B cell (primary cell): ENCODE results near the gene PHLPP2. TPM values are rescaled to one million over a fixed set of nuclear protein-coding genes. Genes with fewer than 3 reads are reported as not detected.

Experiments used
- ATAC-seq: fragments of 200-7000 bp; cut with Tn5 transposase; one replicate; pipeline ENCODE4 v1.10.0; 2021; ENCODE audit warnings: low read depth, mild to moderate bottlenecking, moderate number of reproducible peaks, moderate library complexity
- CTCF ChIA-PET: fragments of 350-600 bp; sonication (Branson Sonifier 250); formaldehyde crosslinking; loops from one replicate; lab custom pipeline; 2021; ENCODE audit warnings: antibody characterized with exemption, inconsistent platforms; lab: Charles Lee
- POLR2A ChIA-PET: fragments of 350-600 bp; sonication (Branson Sonifier 250); formaldehyde crosslinking; loops from one replicate; lab custom pipeline; 2021; ENCODE audit warnings: antibody characterized with exemption; lab: Charles Lee
- DNase-seq: peaks from one replicate; pipeline ENCODE4 v3.0.0; 2013
- H2AFZ ChIP-seq: 2 replicates; pipeline ENCODE4 v1.6.1; 2012; ENCODE audit warnings: mild to moderate bottlenecking, low read depth, low read length; ENCODE audit not compliant: insufficient read depth, poor library complexity, severe bottlenecking
- H3K27ac ChIP-seq, 2 donors: 1 replicate in 1 of 2; 2 replicates in 1 of 2; pipeline ENCODE4 v1.5.1; 2012 to 2013; ENCODE audit warnings: low read length in 2 of 2, mild to moderate bottlenecking in 2 of 2, moderate library complexity in 1 of 2
- H3K27me3 ChIP-seq, 4 experiments: fragments of 200-600 bp in 1 of 4; sonication (generic) in 1 of 4; replicated peaks in 1 of 4; 1 replicate in 2 of 4; 2 replicates in 2 of 4; pipeline versions ENCODE4 v1.6.1 to v1.7.0; 2013 to 2016; ENCODE audit warnings: low read length in 3 of 4, mild to moderate bottlenecking in 2 of 4, mixed read lengths in 1 of 4, moderate library complexity in 1 of 4; ENCODE audit not compliant: insufficient read depth in 4 of 4, control insufficient read depth in 3 of 4; ENCODE audit errors: control extremely low read depth in 1 of 4
- H3K36me3 ChIP-seq, 2 experiments: replicated peaks in 1 of 2; 1 replicate in 1 of 2; 2 replicates in 1 of 2; pipeline versions ENCODE4 v1.6.1 to v1.7.1; 2013; ENCODE audit warnings: low read length in 1 of 2; ENCODE audit not compliant: insufficient read depth in 2 of 2, control insufficient read depth in 1 of 2; ENCODE audit errors: control extremely low read depth in 1 of 2, extremely low read depth in 1 of 2
- H3K4me1 ChIP-seq, 2 donors: fragments of 200-600 bp in 1 of 2; sonication (generic) in 1 of 2; 1 replicate in 1 of 2; 2 replicates in 1 of 2; pipeline versions ENCODE4 v1.5.1 to v1.6.1; 2013 to 2017; ENCODE audit warnings: low read length in 2 of 2; ENCODE audit not compliant: control insufficient read depth in 2 of 2, insufficient read depth in 2 of 2
- H3K4me2 ChIP-seq: replicated peaks from 2 replicates; pipeline ENCODE3; 2012; ENCODE audit warnings: mild to moderate bottlenecking, low read depth, low read length; ENCODE audit not compliant: poor library complexity, severe bottlenecking
- H3K4me3 ChIP-seq, 5 experiments: fragments of 200-600 bp in 1 of 5; sonication (generic) in 1 of 5; 1 replicate in 3 of 5; 2 replicates in 2 of 5; pipeline versions ENCODE4 v1.5.1 to v1.7.0; 2011 to 2016; ENCODE audit warnings: low read length in 4 of 5, mild to moderate bottlenecking in 4 of 5, low read depth in 2 of 5, control low read depth in 1 of 5, moderate library complexity in 1 of 5; ENCODE audit not compliant: insufficient read depth in 1 of 5; ENCODE audit errors: control extremely low read depth in 1 of 5, extremely low read depth in 1 of 5
- H3K79me2 ChIP-seq: fragments of 200-600 bp; sonication (generic); one replicate; pipeline ENCODE4 v1.6.0; 2016; ENCODE audit warnings: low read length; ENCODE audit not compliant: control insufficient read depth, insufficient read depth
- H3K9ac ChIP-seq: fragments of 200-600 bp; sonication (generic); 2 replicates; pipeline ENCODE4 v1.6.1; 2017; ENCODE audit warnings: mild to moderate bottlenecking, low read length, moderate library complexity
- H3K9me3 ChIP-seq, 3 donors: one replicate each; pipeline versions ENCODE4 v1.6.1 to v1.7.1; 2013; ENCODE audit warnings: low read length in 2 of 3; ENCODE audit not compliant: control insufficient read depth in 2 of 3, insufficient read depth in 1 of 3; ENCODE audit errors: control extremely low read depth in 1 of 3
- H4K20me1 ChIP-seq: 2 replicates; pipeline ENCODE4 v1.6.0; 2012; ENCODE audit warnings: mild to moderate bottlenecking, low read length; ENCODE audit not compliant: insufficient read depth, control insufficient read depth, poor library complexity, severe bottlenecking
- H3K27ac Mint-ChIP-seq: one replicate; pipeline ENCODE4 v1.8.0; 2021; ENCODE audit warnings: mixed read lengths
- H3K27me3 Mint-ChIP-seq: one replicate; pipeline ENCODE4 v1.8.0; 2021; ENCODE audit warnings: mixed read lengths
- H3K4me1 Mint-ChIP-seq: one replicate; pipeline ENCODE4 v1.8.0; 2021; ENCODE audit warnings: mixed read lengths
- H3K4me3 Mint-ChIP-seq: one replicate; pipeline ENCODE4 v1.8.0; 2021; ENCODE audit warnings: mixed read lengths
- H3K9me3 Mint-ChIP-seq: one replicate; pipeline ENCODE4 v1.8.0; 2022; ENCODE audit warnings: mixed read lengths; ENCODE audit not compliant: insufficient read depth
- EZH2 ChIP-seq: IDR thresholded peaks from 2 replicates; pipeline ENCODE4 v1.6.1; 2012; ENCODE audit warnings: borderline replicate concordance, low read depth, mild to moderate bottlenecking, moderate library complexity, low read length; ENCODE audit not compliant: insufficient read depth, poor library complexity, severe bottlenecking
- WGBS: methylation state at CpG from one replicate; pipeline ENCODE4 v1.1.5; 2013; ENCODE audit warnings: missing lambda C conversion rate; ENCODE audit not compliant: insufficient coverage; 5-methylcytosine and 5-hydroxymethylcytosine counted together
- intact Hi-C: fragments of 100-400 bp; cut with micrococcal nuclease; formaldehyde crosslinking; loops from one replicate; pipeline ENCODE4 v1.10.0; 2022
- polyA plus RNA-seq: library from polyadenylated mRNA; depleted of rRNA; stranded (reverse); fragments of >200 nt; gene quantifications from 2 replicates; pipeline ENCODE4 v1.2.3, GENCODE V29; 2012
- total RNA-seq, 2 donors: library from RNA; stranded (reverse); fragments of 120-200 nt in 1 of 2; gene quantifications; 1 replicate in 1 of 2; 2 replicates in 1 of 2; pipeline versions ENCODE4 v1.2.3 to v1.2.4, GENCODE V29; 2013 to 2022
- TF ChIP-seq, protein P1 (sequence below): fragments of 200-600 bp; IDR thresholded peaks from one replicate; pipeline ENCODE4 v1.8.0; 2022; ENCODE audit warnings: antibody characterized with exemption, mild to moderate bottlenecking

The PHLPP2 gene
- total and polyA plus RNA-seq, 2 donors (not counting 1 experiment from before 2014, with no cell fraction given) = 7.2 to 16.1 TPM

DNA sequence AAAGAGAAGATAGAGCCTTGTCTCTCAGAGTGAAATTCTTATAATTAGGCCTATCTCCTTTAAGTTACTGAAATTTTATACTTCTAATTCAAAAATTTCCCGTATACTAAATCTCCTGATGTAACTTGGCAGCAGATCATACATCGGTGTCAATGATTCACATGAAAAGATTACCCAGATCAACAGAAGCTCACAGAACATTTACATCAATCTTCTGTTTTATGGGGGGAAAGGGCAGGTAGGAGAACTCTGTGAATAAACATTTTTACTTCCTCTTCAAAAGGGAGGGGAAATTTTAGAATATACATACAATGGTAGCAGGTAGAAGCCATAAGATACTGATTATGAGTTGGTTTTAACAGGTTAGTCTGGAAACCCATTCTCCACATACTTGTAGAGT, 43.1 kb downstream of the PHLPP2 start:
- Histone ChIP-seq H3K9me3 (no peaks in the 10 kb centered on the region), H2AFZ (no peak overlapping the region), H3K4me3 (no peak overlapping the region), H4K20me1 (no peaks in the 10 kb centered on the region), H3K4me2 (no peak overlapping the region), H3K27me3 (no peaks in the 10 kb centered on the region), H3K27ac (no peak overlapping the region), H3K79me2 (no peaks in the 10 kb centered on the region), H3K9ac (no peak overlapping the region), H3K4me1 (no peaks in the 10 kb centered on the region), H3K36me3 (peaks cover 10 to 38% of the 10 kb centered on the region in 2 experiments)
- CTCF ChIA-PET = interaction anchor here (1.1 kb wide), 1 partner anchor 280 kb away, joined by 3 read pairs; no protein-coding TSS in a partner anchor
- intact Hi-C loops = no loop called here
- no peaks in the 10 kb centered on the region for H3K9me3 Mint-ChIP-seq
- no peak for DNase-seq
- no peak overlapping the region for H3K27ac Mint-ChIP-seq
- no peak for TF ChIP-seq EZH2
- TF ChIP-seq, protein P1, sequence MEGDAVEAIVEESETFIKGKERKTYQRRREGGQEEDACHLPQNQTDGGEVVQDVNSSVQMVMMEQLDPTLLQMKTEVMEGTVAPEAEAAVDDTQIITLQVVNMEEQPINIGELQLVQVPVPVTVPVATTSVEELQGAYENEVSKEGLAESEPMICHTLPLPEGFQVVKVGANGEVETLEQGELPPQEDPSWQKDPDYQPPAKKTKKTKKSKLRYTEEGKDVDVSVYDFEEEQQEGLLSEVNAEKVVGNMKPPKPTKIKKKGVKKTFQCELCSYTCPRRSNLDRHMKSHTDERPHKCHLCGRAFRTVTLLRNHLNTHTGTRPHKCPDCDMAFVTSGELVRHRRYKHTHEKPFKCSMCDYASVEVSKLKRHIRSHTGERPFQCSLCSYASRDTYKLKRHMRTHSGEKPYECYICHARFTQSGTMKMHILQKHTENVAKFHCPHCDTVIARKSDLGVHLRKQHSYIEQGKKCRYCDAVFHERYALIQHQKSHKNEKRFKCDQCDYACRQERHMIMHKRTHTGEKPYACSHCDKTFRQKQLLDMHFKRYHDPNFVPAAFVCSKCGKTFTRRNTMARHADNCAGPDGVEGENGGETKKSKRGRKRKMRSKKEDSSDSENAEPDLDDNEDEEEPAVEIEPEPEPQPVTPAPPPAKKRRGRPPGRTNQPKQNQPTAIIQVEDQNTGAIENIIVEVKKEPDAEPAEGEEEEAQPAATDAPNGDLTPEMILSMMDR = no peak
- no peak for ATAC-seq
- no CpG with 5 or more reads among the region's 2 CpGs for WGBS
- POLR2A ChIA-PET = no interaction called here
- H3K27me3 Mint-ChIP-seq = no peaks in the 10 kb centered on the region
- no peak overlapping the region for H3K4me3 Mint-ChIP-seq
- no peaks in the 10 kb centered on the region for H3K4me1 Mint-ChIP-seq

DNA sequence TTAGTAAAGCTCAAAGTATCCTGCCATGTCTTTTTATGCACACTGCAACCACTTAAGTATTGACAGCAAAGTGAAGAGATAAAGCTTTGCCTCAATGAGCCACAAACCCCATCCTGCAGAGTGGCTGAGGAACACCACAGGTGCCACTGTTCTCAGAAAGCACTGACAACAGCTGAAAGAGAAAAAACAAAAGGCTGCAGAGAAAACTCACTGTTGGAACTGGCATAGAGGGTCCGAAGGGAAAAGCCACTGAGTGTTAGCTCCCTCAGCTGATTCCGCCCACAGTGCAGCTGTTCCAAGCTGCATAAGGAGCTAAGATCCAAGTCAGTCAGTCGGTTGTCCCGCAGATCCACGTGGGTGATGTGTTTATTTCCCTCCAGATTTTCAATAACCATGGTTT, 48.3 kb downstream of the PHLPP2 start:
- ChIA-PET POLR2A (no interaction called here), CTCF (no interaction called here)
- H3K4me1 Mint-ChIP-seq = no peaks in the 10 kb centered on the region
- no peaks in the 10 kb centered on the region for H3K79me2 ChIP-seq
- H2AFZ ChIP-seq = no peak overlapping the region
- H3K9me3 Mint-ChIP-seq = no peaks in the 10 kb centered on the region
- no peak overlapping the region for H3K4me3 Mint-ChIP-seq
- no peaks in the 10 kb centered on the region for H3K4me1 ChIP-seq
- TF ChIP-seq, protein P1 = no peak
- TF ChIP-seq EZH2 = no peak
- no peaks in the 10 kb centered on the region for H3K9me3 ChIP-seq
- no peak overlapping the region for H3K27ac Mint-ChIP-seq
- H3K36me3 ChIP-seq = peaks cover 18 to 61% of the 10 kb centered on the region in 2 experiments
- DNase-seq (no peak), ATAC-seq (no peak)
- no peaks in the 10 kb centered on the region for H3K27me3 Mint-ChIP-seq
- no peak overlapping the region for H3K27ac ChIP-seq
- no peaks in the 10 kb centered on the region for H3K27me3 ChIP-seq
- intact Hi-C loops = loop anchor here (2.0 kb wide), 1 partner anchor 71 kb away; no protein-coding TSS in a partner anchor
- H4K20me1 ChIP-seq = no peaks in the 10 kb centered on the region
- no peak overlapping the region for H3K4me3 ChIP-seq
- H3K4me2 ChIP-seq = no peak overlapping the region
- WGBS = 94% methylated on average over 2 of the region's 5 CpGs
- H3K9ac ChIP-seq = no peak overlapping the region
